ENCODE measurements around the gene SLC9C1. TPM values are rescaled to one million over a fixed set of nuclear protein-coding genes. Genes with fewer than 3 reads are reported as not detected.

Gene SLC9C1
- total RNA-seq, 1 donor from 2014 or later: not detected

DNA sequence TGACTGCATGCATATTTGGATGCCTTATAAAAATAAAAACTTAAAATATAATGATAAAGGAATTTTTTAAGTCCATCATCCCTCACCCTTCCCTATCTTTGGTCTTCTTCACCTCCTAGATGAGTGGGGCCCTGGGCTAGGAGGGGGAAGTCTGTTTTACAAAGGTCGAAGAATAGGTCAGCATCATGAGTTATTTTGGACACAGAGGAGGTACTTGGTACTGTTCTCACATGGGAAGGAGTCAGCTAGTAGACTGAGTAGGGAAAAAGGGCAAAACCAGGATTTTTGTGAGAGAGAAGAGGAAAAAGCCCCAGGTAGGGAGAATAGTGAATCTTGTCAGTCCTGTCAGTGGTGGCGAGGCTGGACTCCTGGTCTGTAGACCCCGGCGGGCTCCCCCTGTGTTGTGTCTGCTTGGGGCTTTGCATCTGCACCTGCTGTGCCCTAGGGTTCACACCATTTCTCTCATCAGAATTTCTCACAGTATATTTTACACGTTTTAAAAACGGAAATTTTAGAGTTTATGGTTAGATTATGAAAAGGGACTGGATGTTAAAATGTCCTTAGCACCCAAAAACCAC is 178.1 kb downstream of the SLC9C1 start:
- DNase-seq (ENCODE audit: low spot score): no peak

DNA sequence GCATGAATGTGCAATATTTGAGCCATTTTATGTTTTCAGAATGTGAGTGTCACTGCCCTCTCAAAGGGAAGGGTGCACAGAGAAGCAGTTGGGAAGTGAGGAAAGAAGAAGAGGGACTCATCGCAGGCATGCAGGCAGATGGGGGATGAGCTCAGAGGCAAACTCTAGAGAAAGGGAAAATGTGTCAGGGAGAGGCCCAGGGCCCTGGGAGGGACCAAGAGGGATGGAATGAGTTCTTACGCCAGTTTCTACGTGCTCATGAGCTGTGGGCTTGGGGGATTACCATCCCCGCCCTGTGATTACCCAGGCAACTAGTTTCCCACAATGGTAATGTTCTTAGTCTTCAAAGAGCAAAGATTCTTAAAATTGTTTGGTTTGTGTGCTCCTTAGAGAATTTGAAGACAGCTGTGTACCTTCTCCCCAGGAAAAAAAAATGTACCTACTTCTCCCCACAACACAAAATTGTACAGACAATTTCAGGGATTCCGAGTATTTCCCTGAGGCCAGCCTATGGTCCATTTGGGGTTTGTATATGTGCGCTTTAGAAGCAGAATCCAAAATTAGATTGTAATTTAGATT is 178.8 kb downstream of the SLC9C1 start:
- no peak for DNase-seq (ENCODE audit: low spot score)

DNA sequence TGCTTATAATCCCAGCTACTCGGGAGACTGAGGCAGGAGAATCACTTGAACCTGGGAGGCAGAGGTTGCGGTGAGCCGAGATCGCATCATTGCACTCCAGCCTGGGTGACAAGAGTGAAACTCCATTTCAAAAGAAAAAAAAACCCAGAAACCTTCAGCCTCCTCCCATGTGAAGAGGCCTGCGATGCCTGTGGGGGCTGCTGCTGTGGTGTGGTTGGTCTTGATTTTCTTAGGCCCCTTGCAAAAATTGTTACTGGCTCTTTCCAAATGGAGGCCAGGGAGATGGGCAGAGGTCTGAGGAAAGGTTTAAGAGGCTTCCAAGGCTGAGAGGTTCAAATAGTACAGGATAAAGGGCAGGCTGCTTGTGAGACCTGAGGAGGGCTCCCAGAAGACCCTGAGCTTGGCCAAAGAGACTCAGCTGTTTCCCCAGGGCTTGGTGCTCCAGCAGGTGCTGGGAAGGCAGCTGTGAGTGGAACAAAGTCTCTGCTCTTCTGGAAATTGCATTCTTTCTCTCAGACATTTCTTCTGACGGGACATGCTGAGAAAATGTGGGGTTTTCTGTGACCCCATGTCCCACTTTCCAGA is 179.3 kb downstream of the SLC9C1 start:
- no peak for DNase-seq (ENCODE audit: low spot score)

DNA sequence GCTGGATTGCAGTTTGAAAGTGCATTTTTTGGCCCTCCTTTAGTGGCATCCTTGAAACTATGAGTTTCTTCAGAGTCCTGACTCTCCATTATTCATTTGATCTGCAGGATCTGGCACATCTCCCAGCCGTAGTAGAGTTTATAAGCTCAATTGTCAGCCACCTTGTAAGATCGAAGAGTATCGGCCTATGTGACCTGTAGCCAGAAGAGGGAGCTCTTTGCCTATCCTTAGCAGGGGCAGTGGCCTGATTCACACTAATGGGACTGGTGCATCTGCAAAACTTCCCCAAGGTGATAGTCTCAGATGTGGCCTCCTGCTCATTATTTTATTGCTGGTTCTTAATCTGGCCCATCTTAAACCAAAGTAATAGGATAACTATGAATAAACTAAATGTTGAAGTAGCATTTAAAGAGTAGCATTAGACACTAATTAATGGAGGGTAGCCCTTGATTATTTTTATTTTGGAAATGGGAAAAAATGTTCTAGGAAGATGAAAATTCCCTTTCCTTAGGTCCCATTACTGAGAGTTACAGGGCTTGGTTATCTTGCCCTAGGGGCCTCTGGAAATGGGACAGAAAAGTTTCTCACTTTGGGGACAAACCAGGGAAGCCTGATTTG is 182.1 kb downstream of the SLC9C1 start:
- DNase-seq (ENCODE audit: low spot score): no peak

DNA sequence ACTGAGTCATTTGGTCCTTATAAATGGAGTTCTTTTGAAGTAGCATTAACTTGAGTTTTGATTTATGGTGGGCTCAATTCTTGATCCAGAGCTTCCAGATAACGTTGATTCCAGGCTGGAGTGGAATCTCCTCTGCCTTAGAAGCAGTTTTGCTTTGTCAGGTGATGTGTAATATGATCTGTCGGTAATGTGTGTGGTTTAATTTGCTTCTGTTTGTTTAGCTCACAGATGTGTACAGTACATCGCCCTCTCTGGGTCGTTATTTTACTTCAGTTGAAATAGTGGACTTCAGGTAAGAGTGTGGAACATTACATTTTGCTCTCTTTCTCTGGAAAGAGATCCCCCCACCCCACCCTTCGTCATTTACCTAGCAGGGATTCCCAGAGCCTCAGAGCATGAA is 184.7 kb downstream of the SLC9C1 start:
- DNase-seq (ENCODE audit: low spot score): no peak

DNA sequence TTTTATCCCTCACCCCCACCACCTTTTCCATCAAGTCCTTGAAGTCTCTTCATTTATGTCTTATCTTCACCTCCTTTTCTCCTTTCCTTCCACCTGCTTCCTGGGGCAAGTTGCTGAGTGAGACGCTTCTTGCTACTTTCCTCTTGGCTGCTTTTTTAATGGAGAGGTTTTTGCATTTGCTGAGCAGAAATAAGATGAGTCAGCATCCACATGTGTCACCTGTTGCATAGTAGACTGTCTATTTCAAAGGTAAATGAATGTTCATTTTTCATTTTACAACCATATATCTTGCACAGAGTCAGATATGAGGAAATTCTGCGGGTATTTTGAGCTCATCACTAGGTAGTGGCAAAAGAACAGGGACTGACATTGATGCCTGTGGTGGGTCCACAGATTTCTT is 189.2 kb downstream of the SLC9C1 start:
- no peak for DNase-seq (ENCODE audit: low spot score)

DNA sequence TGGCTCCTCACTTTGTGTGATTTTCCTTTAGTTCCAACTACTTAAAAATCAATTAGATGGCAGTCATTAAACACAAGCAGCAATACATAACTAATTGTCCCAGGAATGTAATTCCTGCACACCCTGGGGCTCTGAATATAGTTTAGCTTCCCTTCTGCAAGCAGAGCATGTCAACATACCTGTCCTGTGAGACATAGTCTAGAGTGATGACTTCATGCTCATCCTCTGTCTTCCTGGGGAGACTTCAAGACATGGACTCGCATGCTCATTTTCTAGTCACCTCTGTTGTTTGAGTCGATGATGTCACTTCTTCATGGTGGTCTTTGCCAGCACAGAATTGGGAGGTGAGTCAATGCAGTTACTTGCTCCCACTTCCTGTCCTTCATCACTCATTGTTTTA is 192.1 kb downstream of the SLC9C1 start:
- no peak for DNase-seq (ENCODE audit: low spot score)

DNA sequence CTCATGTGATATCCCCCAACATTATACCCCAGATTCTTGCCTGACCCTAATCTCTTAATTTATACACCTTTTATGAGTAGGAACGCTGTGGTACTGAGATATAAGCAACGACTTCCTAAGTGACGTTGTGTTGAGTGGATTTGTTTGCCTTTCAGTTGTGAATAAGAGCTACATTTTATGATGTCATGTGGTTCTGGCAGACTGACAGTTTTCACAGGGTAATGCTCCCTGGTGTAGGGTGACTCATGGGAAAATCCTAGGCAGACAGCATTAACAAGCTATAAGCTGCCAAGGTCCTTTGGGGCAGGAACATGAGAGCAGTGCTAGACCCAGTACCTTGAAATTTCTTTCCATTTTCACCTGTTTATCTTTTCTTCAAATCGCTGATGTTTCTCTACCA is 196.6 kb downstream of the SLC9C1 start:
- no peak for DNase-seq (ENCODE audit: low spot score)

DNA sequence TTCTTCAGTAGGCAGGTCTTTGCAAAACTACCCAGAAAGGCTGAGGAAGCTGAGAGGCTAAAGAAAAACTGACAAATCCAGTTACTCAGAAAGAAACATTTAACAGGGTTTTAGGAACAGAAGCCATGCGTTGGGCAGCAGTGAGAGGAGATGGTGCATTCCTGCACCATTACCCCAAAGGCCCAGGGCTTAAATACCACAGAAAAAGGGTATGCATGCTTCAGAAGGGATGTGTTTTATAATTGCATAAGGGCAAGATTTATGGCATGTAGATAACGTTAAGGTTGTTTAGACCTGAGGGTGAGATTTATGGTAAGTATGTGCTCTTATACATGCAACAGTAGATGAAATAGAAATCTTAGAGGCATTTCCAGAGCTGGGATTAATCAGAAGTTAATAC is 197.8 kb downstream of the SLC9C1 start:
- no peak for DNase-seq (ENCODE audit: low spot score)

DNA sequence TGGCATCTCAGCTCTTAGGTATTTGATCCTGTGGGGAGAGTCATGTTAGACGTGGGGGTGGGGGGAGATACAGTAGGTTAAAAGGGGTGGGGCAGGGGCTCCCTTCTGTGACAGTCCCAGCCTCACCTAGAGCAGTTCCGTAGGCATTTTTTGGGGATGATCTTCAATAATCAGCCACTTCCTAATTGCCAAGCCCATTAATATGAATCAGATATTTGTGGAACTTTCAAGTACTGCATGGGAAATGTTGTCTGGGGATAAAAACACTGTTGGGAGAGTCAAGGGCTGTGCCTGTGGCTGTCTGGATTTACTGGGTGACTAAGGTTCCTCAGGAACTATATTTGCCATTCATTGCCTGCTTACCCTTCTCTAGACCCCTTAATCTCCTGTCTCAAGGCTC is 198.3 kb downstream of the SLC9C1 start:
- DNase-seq (ENCODE audit: low spot score): no peak

DNA sequence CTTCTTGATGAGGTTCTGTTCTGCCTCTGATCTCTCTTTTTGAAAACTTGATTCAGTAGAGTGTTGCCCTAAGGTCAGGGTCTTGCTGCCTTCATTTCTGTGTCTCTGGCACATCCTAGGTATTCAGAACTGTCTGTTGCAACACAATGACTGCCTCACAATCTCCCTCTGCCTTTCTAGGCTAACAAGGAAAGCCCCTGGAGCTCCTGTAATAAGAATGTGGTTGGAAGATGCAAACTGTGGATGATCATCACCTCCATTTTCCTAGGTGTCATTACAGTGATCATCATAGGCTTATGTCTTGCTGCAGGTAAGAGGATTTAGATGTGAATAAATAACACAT is 200.9 kb downstream of the SLC9C1 start:
- DNase-seq (ENCODE audit: low spot score): no peak

DNA sequence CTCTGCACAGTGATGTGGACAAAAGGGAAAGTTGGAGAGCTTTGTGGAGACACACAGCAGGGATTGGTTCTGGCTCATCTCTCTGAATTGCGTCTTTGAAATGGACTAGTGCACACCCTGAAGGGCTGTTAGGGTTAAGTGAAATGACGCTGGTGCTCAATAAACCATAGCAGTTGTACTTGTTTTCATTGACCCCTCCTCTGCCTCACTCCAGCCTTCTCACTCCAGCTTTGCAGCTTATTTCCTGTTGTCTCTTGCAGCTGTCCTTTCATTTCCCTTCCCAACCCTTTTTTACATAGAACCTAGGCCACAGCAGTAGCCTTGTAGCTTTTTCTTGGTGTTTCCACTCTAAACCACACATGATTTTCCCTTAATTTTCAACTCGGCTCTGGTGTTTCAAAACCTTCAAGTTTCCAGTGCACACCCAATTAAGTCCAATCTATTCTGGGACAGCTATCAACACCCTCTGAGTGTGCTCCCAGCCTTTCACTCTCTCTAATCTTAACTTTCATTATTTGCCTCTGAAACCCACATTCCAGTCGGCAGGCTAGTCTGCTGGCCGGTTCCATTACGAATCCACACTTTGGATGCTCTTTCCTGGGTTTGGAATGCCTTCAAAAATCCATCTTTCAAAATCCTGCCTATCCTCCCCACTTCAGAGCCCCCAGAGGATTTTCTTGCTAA is 201.4 kb downstream of the SLC9C1 start:
- no peak for DNase-seq (ENCODE audit: low spot score)

DNA sequence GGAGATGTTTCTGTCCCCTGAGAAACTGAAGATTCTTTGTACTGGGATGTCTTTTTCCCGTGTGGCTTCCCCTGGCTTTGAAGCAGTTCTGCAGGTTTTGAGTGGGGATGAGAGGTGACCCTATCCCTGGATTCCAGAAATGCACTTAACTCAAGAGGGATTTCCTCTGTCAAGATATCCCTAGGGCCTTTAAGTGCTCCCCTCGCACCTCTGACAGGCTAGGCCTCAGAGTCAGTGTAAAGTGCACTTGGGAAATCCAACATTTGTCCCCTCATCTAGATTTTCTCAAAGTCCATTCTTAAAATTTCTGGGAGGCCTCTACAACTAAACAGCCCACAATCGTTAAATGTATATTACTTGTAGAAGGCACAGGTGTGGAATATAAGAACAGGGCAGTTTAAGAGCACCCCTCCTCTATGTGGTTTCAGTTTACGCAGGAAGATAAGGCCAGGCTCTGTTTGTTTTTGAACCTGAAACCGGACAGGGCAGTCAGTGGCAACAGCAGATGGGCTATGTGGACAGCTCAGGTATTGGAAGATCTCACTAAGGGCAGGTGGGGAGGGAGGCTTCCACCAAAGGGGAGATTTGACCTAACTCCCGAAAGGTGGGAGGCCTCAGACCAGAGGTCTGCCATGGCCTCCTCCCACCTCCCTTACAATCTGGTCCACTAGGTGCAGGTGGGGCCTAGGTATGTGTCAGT is 203.0 kb downstream of the SLC9C1 start:
- no peak for DNase-seq (ENCODE audit: low spot score)

Small RNA genes lying within 50 kb of the gene (microRNA-seq; reads per million reads assigned to microRNA genes)
- not detected for gene MIR567 (ENCODE audit: borderline number of aligned reads)

Other genes with a start within 250 kb of the SLC9C1 start
- 3.6 TPM for gene C3orf52, start 207.8 kb downstream of the SLC9C1 start, total RNA-seq
- not detected for gene GCSAM, start 161.0 kb downstream of the SLC9C1 start, total RNA-seq
- 6.0 TPM for gene CD200, start 38.9 kb upstream of the SLC9C1 start, total RNA-seq
- gene BTLA, start 205.3 kb upstream of the SLC9C1 start, total RNA-seq: 0.64 TPM